Measurements from ENCODE around the gene PAQR6. TPM values are rescaled to one million over a fixed set of nuclear protein-coding genes. Genes with fewer than 3 reads are reported as not detected.

Gene PAQR6
- total RNA-seq, 2 donors from 2014 or later: 0.43 to 1.9 TPM

GRCh38 chr1:156270314-156270713 lies 22.5 kb upstream of the PAQR6 start:
- no peak for DNase-seq (ENCODE audit: low spot score)
- intact Hi-C loops (cut with DNase I): no loop called here

- no peak for DNase-seq (ENCODE audit: low spot score)
- intact Hi-C loops (cut with DNase I): no loop called here
Observed at GRCh38 chr1:156268336-156268735, 20.5 kb upstream of the PAQR6 start.

DNA sequence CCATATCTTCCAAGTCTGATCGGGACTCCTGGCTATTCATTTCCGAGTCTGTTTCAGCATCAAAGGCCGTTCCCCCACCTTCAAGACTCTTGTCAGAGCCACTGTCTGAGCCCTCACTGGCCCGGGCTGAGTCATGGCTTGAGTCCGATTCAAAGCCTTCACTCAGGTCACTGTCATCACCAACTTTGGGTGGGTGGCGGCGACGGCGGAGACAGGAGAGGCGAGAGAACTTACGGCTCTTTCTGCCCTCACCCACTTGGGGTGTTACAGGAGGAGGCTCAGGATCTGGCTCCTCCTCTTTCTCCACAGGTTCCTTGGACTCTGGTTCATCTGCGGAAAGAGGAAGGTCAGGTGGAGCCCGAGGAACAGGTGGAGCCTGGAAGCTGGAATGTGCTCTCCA lies 18.2 kb upstream of the PAQR6 start:
- intact Hi-C loops (cut with DNase I): no loop called here
- no peak for DNase-seq (ENCODE audit: low spot score)

- DNase-seq (ENCODE audit: low spot score): no peak
Observed at GRCh38 chr1:156263288-156263655, 15.4 kb upstream of the PAQR6 start.

GRCh38 chr1:156262461-156263287 lies 14.8 kb upstream of the PAQR6 start:
- DNase-seq (ENCODE audit: low spot score): no peak
- intact Hi-C loops (cut with DNase I): no loop called here

More at GRCh38 chr1:156263288-156263655, 15.4 kb upstream of the PAQR6 start:
- intact Hi-C loops (cut with DNase I): no loop called here

- DNase-seq (ENCODE audit: low spot score): no peak
- intact Hi-C loops (cut with DNase I): no loop called here
Observed at GRCh38 chr1:156260896-156261295, 13.0 kb upstream of the PAQR6 start.

DNA sequence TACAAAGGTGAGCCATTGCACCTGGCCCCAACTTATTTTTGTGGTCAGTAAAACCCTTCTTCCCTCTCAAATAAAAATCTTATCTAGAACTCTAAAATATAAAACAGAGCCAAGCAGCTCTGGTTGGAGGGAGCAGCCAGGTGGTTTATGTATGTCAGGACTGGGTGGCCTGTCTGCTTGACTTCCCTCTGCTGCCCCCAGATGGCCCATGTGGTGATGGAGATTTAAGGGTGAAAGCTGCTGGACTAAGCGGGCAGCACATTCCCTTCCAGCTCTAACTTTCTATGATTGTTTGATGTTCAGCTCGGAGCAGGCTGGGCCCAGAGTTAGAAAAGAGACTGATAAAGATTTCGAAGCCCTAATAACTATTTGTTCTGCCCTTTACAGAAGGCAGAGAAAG lies 11.9 kb upstream of the PAQR6 start:
- DNase-seq (ENCODE audit: low spot score): no peak
- intact Hi-C loops (cut with DNase I): no loop called here

GRCh38 chr1:156258859-156259258 lies 11.0 kb upstream of the PAQR6 start:
- intact Hi-C loops (cut with DNase I): no loop called here
- no peak for DNase-seq (ENCODE audit: low spot score)

- intact Hi-C loops (cut with DNase I): no loop called here
- no peak for DNase-seq (ENCODE audit: low spot score)
Observed at GRCh38 chr1:156257711-156258110, 9.9 kb upstream of the PAQR6 start.

GRCh38 chr1:156253634-156254033 lies 5.8 kb upstream of the PAQR6 start:
- intact Hi-C loops (cut with DNase I): no loop called here
- no peak for DNase-seq (ENCODE audit: low spot score)

GRCh38 chr1:156251527-156251926 lies 3.7 kb upstream of the PAQR6 start:
- intact Hi-C loops (cut with DNase I): no loop called here
- no peak for DNase-seq (ENCODE audit: low spot score)

DNA sequence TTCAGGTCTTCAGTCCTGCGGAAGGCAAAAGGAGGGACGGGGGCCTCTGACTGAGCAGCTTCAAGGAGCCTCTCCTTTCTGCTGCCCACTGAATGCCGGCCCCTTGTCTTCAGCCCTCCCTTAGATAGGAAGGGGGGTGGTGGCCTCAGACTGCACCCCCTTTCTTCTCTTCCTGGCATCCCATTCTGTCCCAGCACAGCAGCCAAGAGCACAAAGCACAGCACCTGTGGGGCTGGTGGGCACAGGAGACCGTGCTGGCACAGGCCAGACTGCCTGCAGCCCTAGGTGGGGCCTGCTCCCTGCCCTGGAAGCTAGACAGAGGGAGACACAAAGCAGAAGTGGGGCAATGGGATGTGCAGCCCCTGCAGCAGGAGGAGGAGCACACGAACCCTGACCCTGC lies 1.7 kb upstream of the PAQR6 start:
- intact Hi-C loops (cut with DNase I): no loop called here
- DNase-seq (ENCODE audit: low spot score): no peak

DNA sequence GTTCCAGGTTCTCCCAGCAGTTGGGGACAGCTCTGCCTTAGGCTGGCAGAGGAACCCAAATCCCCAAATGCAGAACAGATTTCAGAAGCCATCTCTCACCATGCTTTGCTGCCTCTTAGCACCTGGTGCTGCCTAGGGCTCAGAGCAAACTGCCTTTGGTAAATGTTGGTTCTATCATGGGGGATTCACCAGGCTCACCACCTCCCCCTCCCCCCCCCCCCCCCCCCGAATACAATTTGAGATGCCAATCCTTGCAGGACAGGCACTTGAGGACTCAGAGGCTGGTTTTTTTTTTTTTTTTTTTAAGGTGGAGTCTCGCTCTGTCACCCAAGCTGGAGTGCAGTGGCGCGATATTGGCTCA lies 447 bp upstream of the PAQR6 start:
- intact Hi-C loops (cut with DNase I): no loop called here

DNA sequence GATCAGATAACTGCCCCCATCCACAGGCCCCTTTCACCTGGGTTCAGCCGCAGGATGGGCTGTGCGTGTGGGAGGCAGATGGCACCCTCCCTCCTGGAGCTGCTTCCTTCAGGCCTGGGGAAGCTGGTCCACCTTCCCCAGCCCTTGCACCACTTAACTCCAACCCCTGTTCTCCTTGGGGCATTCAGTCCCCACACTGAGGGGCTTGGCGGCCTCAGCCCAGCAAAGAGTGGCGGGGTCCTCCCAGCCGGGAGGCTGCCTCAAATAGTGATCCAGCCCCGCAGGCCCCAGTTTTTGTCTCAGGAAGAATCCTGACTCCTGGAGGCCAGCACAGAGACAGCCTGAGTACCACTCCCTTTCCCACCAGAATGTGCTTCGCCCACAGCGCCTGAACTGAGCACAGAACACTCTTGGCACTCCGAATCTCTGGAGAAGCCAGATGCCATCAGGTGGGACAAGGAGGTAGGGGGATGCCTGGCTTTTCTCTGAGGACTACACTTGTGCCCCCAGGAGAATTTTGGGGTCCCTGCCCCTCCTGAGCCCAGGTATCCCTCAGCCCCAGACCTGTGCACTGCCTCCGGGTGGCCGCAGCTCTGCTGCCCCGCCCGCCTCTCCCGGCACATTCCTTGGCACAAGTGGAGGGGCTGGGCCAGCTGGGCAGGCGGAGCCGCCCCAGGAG lies 936 bp downstream of the PAQR6 start:
- peak; percentile 86 for DNase-seq (ENCODE audit: low spot score)

More for the DNA sequence above, 447 bp upstream of the PAQR6 start:
- no peak for DNase-seq (ENCODE audit: low spot score)

GRCh38 chr1:156246241-156246780 lies 1.5 kb downstream of the PAQR6 start:
- no peak for DNase-seq (ENCODE audit: low spot score)
- intact Hi-C loops (cut with DNase I): no loop called here

More for the DNA sequence above, 936 bp downstream of the PAQR6 start:
- intact Hi-C loops (cut with DNase I): no loop called here

DNA sequence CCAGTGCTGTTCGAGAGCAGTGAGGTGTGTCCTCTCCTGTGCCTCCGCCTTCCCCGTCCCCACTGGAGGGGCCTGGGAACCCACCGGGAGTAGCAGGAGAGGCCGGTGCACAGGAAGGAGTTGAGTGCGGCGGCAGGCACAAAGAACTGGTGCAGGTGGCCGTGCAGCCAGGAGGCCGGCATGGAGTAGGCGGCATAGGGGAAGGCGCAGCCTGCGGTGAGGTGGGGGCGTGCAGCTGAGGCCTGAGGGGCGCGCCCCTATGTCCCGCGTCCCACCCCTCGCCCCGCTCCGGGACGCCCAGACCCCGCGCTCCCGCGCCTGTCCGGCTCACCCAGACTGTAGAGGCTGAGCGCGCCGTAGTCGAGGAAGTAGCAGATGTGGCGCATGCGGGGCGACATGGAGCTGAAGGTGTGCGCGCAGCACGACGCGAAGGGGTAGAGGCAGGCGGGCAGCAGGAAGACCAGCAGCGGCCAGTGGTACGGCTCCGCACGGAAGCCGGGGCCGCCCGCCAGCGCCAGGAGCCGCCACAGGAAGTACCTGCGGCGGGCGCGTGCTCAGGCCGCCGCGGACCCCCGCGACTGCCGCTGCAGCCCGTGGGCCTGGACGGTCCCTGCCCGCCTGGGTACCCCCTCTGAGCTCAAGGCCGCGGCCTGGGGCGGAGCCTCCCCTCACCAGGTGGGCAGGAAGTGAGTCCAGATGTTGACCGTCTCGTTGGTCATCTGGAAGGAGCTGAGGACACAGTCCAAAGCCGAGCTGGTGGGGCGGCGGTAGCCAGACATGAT lies 2.2 kb downstream of the PAQR6 start:
- no peak for DNase-seq (ENCODE audit: low spot score)
- intact Hi-C loops (cut with DNase I): no loop called here

- intact Hi-C loops (cut with DNase I): no loop called here
- no peak for DNase-seq (ENCODE audit: low spot score)
Observed at GRCh38 chr1:156244712-156245111, 3.1 kb downstream of the PAQR6 start.

DNA sequence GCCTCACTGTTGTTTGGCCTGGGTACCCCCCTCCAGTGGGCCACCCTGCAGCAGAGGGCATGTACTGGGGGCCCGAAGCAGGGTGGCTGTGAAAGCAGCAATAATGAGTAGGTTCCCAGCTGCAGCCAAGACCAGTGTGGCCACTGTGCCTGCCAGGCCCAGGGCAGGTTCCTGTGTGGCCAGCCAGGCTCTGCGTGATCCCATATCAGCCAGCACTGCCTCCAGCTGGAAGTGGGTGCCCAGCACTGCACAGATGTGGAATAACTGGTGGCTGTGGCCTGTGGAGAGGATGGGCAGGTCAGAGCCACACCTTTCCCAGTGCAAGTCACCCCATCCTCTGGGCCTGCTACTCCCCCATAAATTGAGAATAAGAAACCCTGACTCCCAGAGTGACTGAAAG lies 3.7 kb downstream of the PAQR6 start:
- intact Hi-C loops (cut with DNase I): no loop called here
- DNase-seq (ENCODE audit: low spot score): no peak

GRCh38 chr1:156242738-156243137 lies 5.1 kb downstream of the PAQR6 start:
- intact Hi-C loops (cut with DNase I): no loop called here
- DNase-seq (ENCODE audit: low spot score): no peak

GRCh38 chr1:156241926-156242325 lies 5.9 kb downstream of the PAQR6 start, which contains the start of gene BGLAP:
BGLAP (plus strand) TSS chr1:156242184; CDS start chr1:156242232, 48 bp downstream.
- intact Hi-C loops (cut with DNase I): no loop called here
- DNase-seq (ENCODE audit: low spot score): no peak

Measured in posterior vena cava (tissue), 2 donors.